OCI-LY7 (cell line): Measurements from ENCODE around the gene C6orf132. TPM values are rescaled to one million over a fixed set of nuclear protein-coding genes. Genes with fewer than 3 reads are reported as not detected.

Source experiments
- BruUV-seq: library from RNA; stranded (reverse); fragments of 400-500 nt; replicated peaks from 2 replicates; lab custom pipeline; 2021; lab: Mats Ljungman, UMichigan
- CTCF ChIA-PET: fragments of 300-600 bp; sonication (Branson Sonifier 250); formaldehyde crosslinking; loops from one replicate; lab custom pipeline; 2022; ENCODE audit warnings: antibody characterized with exemption; ENCODE audit not compliant: unreplicated experiment; lab: Charles Lee
- POLR2A ChIA-PET: fragments of 300-600 bp; sonication (Branson Sonifier 250); formaldehyde crosslinking; loops from one replicate; lab custom pipeline; 2022; ENCODE audit warnings: antibody characterized with exemption; lab: Charles Lee
- DNase-seq: peaks from one replicate; pipeline ENCODE4 v3.0.0-alpha.2; 2015; ENCODE audit warnings: low spot score
- H2AFZ ChIP-seq: fragments of 200-600 bp; sonication (generic), shearing (Covaris generic); 2 replicates; pipeline ENCODE4 v1.6.1; 2014; ENCODE audit warnings: mild to moderate bottlenecking, antibody characterized with exemption, low read length, moderate library complexity
- H3K27ac ChIP-seq: fragments of 200-600 bp; sonication (generic); 2 replicates; pipeline ENCODE4 v1.5.1; 2014; ENCODE audit warnings: mixed run types, low read depth, mild to moderate bottlenecking, moderate library complexity, low read length, inconsistent platforms; ENCODE audit not compliant: poor library complexity, severe bottlenecking
- H3K36me3 ChIP-seq: fragments of 200-600 bp; sonication (generic); 2 replicates; pipeline ENCODE4 v1.6.1; 2014; ENCODE audit warnings: mild to moderate bottlenecking, antibody characterized with exemption, low read length, moderate library complexity, mixed read lengths; ENCODE audit not compliant: insufficient read depth
- H3K4me1 ChIP-seq: fragments of 200-600 bp; sonication (generic); 2 replicates; pipeline ENCODE4 v1.5.1; 2014; ENCODE audit warnings: mild to moderate bottlenecking, low read length; ENCODE audit not compliant: insufficient read depth, poor library complexity, severe bottlenecking
- H3K4me2 ChIP-seq: fragments of 200-600 bp; sonication (generic); 2 replicates; pipeline ENCODE4 v1.6.1; 2014; ENCODE audit warnings: mild to moderate bottlenecking, low read length
- H3K4me3 ChIP-seq: fragments of 200-600 bp; sonication (generic); 2 replicates; pipeline ENCODE4 v1.5.1; 2014; ENCODE audit warnings: mild to moderate bottlenecking, low read depth, low read length; ENCODE audit not compliant: poor library complexity, severe bottlenecking
- H3K79me2 ChIP-seq: fragments of 200-600 bp; sonication (generic); 2 replicates; pipeline ENCODE4 v1.6.1; 2016; ENCODE audit warnings: low read depth, mild to moderate bottlenecking, low read length, moderate library complexity, mixed read lengths; ENCODE audit not compliant: insufficient read depth
- H3K9me2 ChIP-seq: fragments of 200-600 bp; sonication (generic); 2 replicates; pipeline ENCODE4 v1.6.1; 2016; ENCODE audit warnings: mild to moderate bottlenecking, low read length, mixed read lengths; ENCODE audit not compliant: insufficient read depth
- H3K9me3 ChIP-seq: fragments of 200-600 bp; sonication (generic); 2 replicates; pipeline ENCODE4 v1.6.1; 2014; ENCODE audit warnings: mild to moderate bottlenecking, mixed run types, low read length, mixed read lengths
- H4K20me1 ChIP-seq: fragments of 200-600 bp; sonication (generic); 2 replicates; pipeline ENCODE4 v1.6.1; 2014; ENCODE audit warnings: mild to moderate bottlenecking, antibody characterized with exemption, low read length, moderate library complexity, mixed read lengths; ENCODE audit not compliant: insufficient read depth
- EZH2phosphoT487 ChIP-seq: fragments of 200-600 bp; sonication (generic); IDR thresholded peaks from 2 replicates; pipeline ENCODE4 v1.6.1; 2018; ENCODE audit warnings: low read depth, borderline replicate concordance, mild to moderate bottlenecking, mixed run types, antibody characterized with exemption, low read length, moderate library complexity, mixed read lengths
- intact Hi-C: fragments of 100-400 bp; cut with micrococcal nuclease; formaldehyde crosslinking; loops from one replicate; pipeline ENCODE4 v1.10.0; 2022; ENCODE audit not compliant: unreplicated experiment
- total RNA-seq, 2 experiments: library from RNA; depleted of rRNA in 1 of 2; stranded (reverse); fragments of >200 nt in 1 of 2; shearing (Covaris generic) in 1 of 2; gene quantifications; 2 replicates each; pipeline ENCODE4 v1.2.3, GENCODE V29; 2014 to 2022
- TF ChIP-seq, protein P1 (sequence below): fragments of 200-600 bp; sonication (generic); conservative IDR thresholded peaks from 2 replicates; pipeline ENCODE4 v1.5.1; 2014; ENCODE audit warnings: mild to moderate bottlenecking, antibody characterized with exemption, low read length, moderate library complexity, mixed read lengths

Gene C6orf132
- total RNA-seq, 2 experiments from 2014 or later = 0.03 TPM; not detected in 1

DNA sequence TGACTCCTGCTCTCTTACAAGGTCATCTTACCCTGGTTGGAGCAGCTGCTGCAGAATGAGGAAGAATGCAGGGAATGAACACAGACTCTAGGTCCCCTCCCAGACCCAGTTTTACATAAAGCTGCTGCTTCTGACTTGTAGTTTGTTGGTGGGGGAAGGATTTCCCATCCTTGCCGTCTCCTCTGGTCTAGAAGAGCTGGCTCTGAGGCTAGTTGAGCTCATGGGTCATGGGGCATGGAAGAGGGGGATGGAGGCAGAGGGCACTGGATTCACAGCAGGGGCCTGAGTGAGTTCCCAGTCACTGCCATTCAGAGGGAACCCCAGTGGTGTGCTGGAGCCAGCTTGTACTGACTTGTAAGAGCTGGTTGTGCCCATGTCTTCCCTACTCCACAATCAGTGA lies 21.6 kb upstream of the C6orf132 start:
- Histone ChIP-seq H3K27ac (no peak overlapping the region), H3K9me3 (no peaks in the 10 kb centered on the region), H3K9me2 (no peaks in the 10 kb centered on the region), H3K4me1 (no peaks in the 10 kb centered on the region), H3K36me3 (no peaks in the 10 kb centered on the region), H4K20me1 (no peaks in the 10 kb centered on the region), H3K4me2 (no peak overlapping the region), H3K4me3 (no peak overlapping the region), H3K79me2 (no peaks in the 10 kb centered on the region), H2AFZ (no peak overlapping the region)
- ChIA-PET CTCF (no interaction called here), POLR2A (no interaction called here)
- intact Hi-C loops = loop anchor here (1.0 to 10.0 kb wide), 2 partner anchors 24 to 559 kb away; no protein-coding TSS in a partner anchor
- no TSS peak for BruUV-seq
- no peak for DNase-seq
- TF ChIP-seq, protein P1, sequence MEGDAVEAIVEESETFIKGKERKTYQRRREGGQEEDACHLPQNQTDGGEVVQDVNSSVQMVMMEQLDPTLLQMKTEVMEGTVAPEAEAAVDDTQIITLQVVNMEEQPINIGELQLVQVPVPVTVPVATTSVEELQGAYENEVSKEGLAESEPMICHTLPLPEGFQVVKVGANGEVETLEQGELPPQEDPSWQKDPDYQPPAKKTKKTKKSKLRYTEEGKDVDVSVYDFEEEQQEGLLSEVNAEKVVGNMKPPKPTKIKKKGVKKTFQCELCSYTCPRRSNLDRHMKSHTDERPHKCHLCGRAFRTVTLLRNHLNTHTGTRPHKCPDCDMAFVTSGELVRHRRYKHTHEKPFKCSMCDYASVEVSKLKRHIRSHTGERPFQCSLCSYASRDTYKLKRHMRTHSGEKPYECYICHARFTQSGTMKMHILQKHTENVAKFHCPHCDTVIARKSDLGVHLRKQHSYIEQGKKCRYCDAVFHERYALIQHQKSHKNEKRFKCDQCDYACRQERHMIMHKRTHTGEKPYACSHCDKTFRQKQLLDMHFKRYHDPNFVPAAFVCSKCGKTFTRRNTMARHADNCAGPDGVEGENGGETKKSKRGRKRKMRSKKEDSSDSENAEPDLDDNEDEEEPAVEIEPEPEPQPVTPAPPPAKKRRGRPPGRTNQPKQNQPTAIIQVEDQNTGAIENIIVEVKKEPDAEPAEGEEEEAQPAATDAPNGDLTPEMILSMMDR = no peak
- TF ChIP-seq EZH2phosphoT487 = no peak

DNA sequence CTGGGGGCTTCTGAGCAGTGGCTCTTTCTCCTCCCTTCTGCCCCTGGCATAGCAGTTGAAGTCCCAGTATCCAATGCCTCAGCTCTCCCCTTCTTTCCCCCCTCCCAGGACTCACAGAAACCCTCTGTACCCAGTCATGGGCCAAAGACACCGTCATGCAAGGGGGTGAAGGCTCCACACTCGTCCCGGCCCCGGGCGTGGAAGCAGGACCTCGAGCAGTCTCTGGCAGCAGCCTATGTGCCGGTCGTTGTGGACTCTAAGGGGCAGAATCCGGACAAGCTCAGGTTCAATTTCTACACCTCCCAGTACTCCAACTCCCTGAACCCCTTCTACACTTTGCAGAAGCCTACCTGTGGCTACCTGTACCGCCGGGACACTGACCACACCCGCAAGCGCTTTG lies 20.4 kb upstream of the C6orf132 start:
- Histone ChIP-seq H3K36me3 (no peaks in the 10 kb centered on the region), H3K79me2 (no peaks in the 10 kb centered on the region), H3K9me3 (no peaks in the 10 kb centered on the region), H4K20me1 (no peaks in the 10 kb centered on the region), H3K4me2 (no peak overlapping the region), H2AFZ (no peak overlapping the region), H3K4me1 (no peaks in the 10 kb centered on the region), H3K9me2 (no peaks in the 10 kb centered on the region), H3K4me3 (no peak overlapping the region), H3K27ac (no peak overlapping the region)
- CTCF ChIA-PET = no interaction called here
- no peak for DNase-seq
- POLR2A ChIA-PET = no interaction called here
- no TSS peak for BruUV-seq
- intact Hi-C loops = loop anchor here (1.0 to 10.0 kb wide), 2 partner anchors 23 to 558 kb away; no protein-coding TSS in a partner anchor
- TF ChIP-seq EZH2phosphoT487 = no peak
- TF ChIP-seq, protein P1 = no peak

DNA sequence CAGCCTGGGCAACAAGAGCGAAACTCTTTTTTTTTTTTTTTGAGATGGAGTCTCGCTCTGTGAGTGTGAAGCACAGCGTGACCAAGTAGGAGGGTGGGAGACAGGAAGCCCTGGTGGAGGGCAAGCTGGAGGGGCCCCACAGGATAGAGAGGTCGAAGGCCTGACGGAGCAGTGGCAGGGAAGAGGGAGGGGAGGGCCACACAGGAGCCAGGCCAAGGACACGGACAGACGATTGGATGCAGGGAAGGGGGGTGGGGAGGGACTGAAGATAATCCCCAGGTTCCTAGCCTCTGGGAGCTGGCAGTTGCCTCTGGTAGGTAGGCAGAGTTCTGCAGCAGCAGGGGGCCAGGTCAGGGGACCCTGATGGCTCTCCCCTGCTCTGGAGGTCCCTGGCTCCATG lies 20.0 kb upstream of the C6orf132 start:
- H3K9me2 ChIP-seq = no peaks in the 10 kb centered on the region
- H3K4me3 ChIP-seq = no peak overlapping the region
- ChIA-PET CTCF (no interaction called here), POLR2A (interaction anchor here (1.1 kb wide), 1 partner anchor 395 kb away, joined by 3 read pairs; no protein-coding TSS in a partner anchor)
- no TSS peak for BruUV-seq
- intact Hi-C loops = loop anchor here (10.0 kb wide), 1 partner anchor 558 kb away; no protein-coding TSS in a partner anchor
- no peaks in the 10 kb centered on the region for H4K20me1 ChIP-seq
- H3K79me2 ChIP-seq = no peaks in the 10 kb centered on the region
- TF ChIP-seq, protein P1 = no peak
- TF ChIP-seq EZH2phosphoT487 = no peak
- no peak overlapping the region for H2AFZ ChIP-seq
- no peaks in the 10 kb centered on the region for H3K36me3 ChIP-seq
- H3K4me1 ChIP-seq = no peaks in the 10 kb centered on the region
- H3K9me3 ChIP-seq = no peaks in the 10 kb centered on the region
- H3K27ac ChIP-seq = no peak overlapping the region
- DNase-seq = no peak
- H3K4me2 ChIP-seq = no peak overlapping the region
